C4-2B (cell line): Measurements from ENCODE around the gene COL23A1.

Experiments used
- CTCF ChIP-seq: fragments of 450-650 bp; conservative IDR thresholded peaks from 2 replicates; pipeline ENCODE4 v1.5.1; 2017; ENCODE audit warnings: mild to moderate bottlenecking
- ZFX ChIP-seq: fragments of 450-650 bp; IDR thresholded peaks from 2 replicates; pipeline ENCODE4 v1.6.1; 2017

GRCh38 chr5:178381921-178382695 lies 208.1 kb downstream of the COL23A1 start:
- no peak for TF ChIP-seq CTCF
- TF ChIP-seq ZFX: no peak
